SHP77 (cell line): ENCODE measurements around the gene HS6ST3.

Experiments
- DNase-seq, 2 experiments: peaks; one replicate each; lab custom pipeline; 2025; lab: John Stamatoyannopoulos, UW

The HS6ST3 gene

GRCh38 chr13:96540670-96541069 lies 450.8 kb downstream of the HS6ST3 start:
- DNase-seq, result no peak

- DNase-seq, result no peak
Measured at GRCh38 chr13:96542986-96543385, 453.1 kb downstream of the HS6ST3 start.

- DNase-seq, result no peak
Measured at GRCh38 chr13:96544957-96545356, 455.1 kb downstream of the HS6ST3 start.

- no peak for DNase-seq
Measured at GRCh38 chr13:96546463-96546862, 456.6 kb downstream of the HS6ST3 start.

- peak; percentile 45 to 52 for DNase-seq
Measured at GRCh38 chr13:96551546-96551945, 461.6 kb downstream of the HS6ST3 start.

GRCh38 chr13:96552559-96552958 lies 462.7 kb downstream of the HS6ST3 start:
- no peak for DNase-seq

- no peak for DNase-seq
Measured at GRCh38 chr13:96553796-96554195, 463.9 kb downstream of the HS6ST3 start.

- no peak for DNase-seq
Measured at GRCh38 chr13:96573563-96573962, 483.7 kb downstream of the HS6ST3 start.

GRCh38 chr13:96575423-96576320 lies 485.8 kb downstream of the HS6ST3 start:
- DNase-seq, result no peak

GRCh38 chr13:96581741-96582140 lies 491.8 kb downstream of the HS6ST3 start:
- DNase-seq, result no peak

GRCh38 chr13:96615252-96615651 lies 525.3 kb downstream of the HS6ST3 start:
- DNase-seq, result no peak

GRCh38 chr13:96617528-96617927 lies 527.6 kb downstream of the HS6ST3 start:
- DNase-seq, result no peak

GRCh38 chr13:96621634-96622183 lies 531.8 kb downstream of the HS6ST3 start:
- no peak for DNase-seq

- DNase-seq, result no peak
Measured at GRCh38 chr13:96629331-96629730, 539.4 kb downstream of the HS6ST3 start.

- no peak for DNase-seq
Measured at GRCh38 chr13:96632536-96633320, 542.8 kb downstream of the HS6ST3 start.

GRCh38 chr13:96636001-96636709 lies 546.2 kb downstream of the HS6ST3 start:
- DNase-seq, result no peak

GRCh38 chr13:96637039-96637438 lies 547.1 kb downstream of the HS6ST3 start:
- no peak for DNase-seq

- no peak for DNase-seq
Measured at GRCh38 chr13:96646101-96646500, 556.2 kb downstream of the HS6ST3 start.

- DNase-seq, result no peak
Measured at GRCh38 chr13:96646515-96647211, 556.8 kb downstream of the HS6ST3 start.

GRCh38 chr13:96650301-96650886 lies 560.5 kb downstream of the HS6ST3 start:
- DNase-seq, result no peak

GRCh38 chr13:96651598-96651997 lies 561.7 kb downstream of the HS6ST3 start:
- DNase-seq, result no peak
